Activated CD8-positive, alpha-beta memory T cell treated with anti-CD3 and anti-CD28 coated beads, Interleukin-2, amount 50 U/mL, for 48 hours (primary cell): Measurements from ENCODE around the gene MCIDAS.

Experiments used
- DNase-seq: peaks from one replicate; pipeline ENCODE4 v3.0.0-alpha.2; 2020

MCIDAS gene

GRCh38 chr5:55222092-55222984, 4.8 kb downstream of the MCIDAS start:
- DNase-seq = no peak

GRCh38 chr5:55220433-55221185, 6.5 kb downstream of the MCIDAS start:
- DNase-seq = peak; percentile 57

DNA sequence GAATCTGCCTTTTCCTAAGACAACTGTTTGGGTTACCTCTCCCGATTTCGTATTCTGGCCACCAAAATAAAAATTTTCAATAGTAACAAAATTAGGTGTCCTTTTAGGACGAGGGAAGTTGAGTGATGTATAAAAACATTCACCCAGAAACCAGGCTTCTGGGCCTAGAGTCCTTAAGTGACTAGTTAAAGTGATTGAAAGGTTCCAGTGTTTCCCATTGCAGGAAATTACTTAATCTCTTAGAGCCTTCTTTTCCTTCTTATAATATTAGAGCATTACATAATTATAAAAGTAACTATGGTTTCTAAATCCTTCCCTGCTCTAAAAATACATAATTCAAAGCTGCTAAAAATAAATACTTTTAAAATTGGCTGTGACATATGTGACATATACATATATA, 7.3 kb downstream of the MCIDAS start:
- DNase-seq = no peak

DNA sequence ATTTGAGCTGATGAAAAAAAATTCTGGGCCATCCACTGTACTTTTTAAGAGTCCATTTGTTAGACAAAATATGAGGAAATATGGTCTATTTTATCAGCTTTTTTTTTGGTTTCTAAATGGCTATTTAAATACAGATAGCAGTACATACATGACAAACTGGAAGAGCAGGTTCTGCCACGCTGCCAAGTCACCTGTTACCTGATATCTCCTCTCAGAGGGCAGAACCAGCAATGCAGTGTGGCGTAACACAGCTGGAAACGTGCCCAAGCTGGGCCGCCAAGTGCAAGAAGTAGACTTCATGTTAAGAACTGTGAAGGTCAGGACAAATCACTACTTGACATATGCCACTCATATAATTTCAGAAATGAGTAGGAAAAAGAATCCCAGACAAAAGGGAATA, 8.1 kb downstream of the MCIDAS start:
- no peak for DNase-seq

DNA sequence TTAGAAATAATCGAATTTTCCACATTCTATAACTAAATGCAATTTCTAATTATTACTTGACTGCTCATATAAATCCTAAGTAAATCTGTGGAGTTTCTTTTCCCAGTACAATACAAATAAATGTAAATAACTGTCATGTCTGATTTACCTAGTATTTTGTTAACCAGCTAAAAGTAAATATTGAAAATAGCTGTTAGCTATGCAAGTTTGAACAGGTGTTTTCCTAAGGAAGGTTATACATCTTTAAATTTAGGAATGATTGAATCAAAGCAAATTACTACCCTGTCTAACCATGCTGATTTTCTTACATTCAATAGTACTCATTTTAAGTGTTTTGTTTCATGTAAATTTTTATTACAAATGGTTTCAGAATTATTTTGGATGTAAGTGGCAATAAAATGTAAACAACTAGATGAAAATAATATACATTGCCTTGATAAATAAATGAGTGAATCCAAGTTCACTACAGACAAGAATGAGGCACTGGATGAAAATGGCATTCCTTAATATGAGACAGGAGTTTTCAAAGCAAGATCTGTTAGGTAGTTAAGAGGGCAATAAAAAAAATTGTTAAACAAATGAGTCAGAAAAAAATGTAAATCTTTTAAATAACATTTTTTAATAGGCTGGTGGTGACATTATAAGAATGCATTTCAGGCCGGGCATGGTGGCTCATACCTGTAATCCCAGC, 15.8 kb downstream of the MCIDAS start:
- DNase-seq = no peak

GRCh38 chr5:55205001-55205400, 22.1 kb downstream of the MCIDAS start:
- no peak for DNase-seq

DNA sequence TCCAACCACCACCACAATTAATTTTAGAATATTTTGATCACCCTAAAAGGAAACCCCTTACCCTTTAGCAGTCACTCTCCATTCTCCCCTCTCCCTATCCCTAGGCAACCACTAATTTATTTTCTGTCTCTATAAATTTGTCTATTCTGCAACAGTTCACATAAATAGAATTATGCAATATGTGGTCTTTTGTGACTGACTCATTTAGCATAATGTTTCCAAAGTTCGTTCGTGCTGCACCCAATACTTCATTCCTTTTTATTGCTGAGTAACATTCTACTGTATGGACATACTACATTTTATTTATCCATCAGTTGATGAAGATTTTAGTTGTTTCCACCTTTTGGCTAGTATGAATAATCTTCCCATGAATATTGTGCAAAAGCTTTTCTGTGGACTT, 36.0 kb downstream of the MCIDAS start:
- no peak for DNase-seq

GRCh38 chr5:55188656-55189540, 38.2 kb downstream of the MCIDAS start:
- no peak for DNase-seq

GRCh38 chr5:55187370-55187769, 39.7 kb downstream of the MCIDAS start:
- no peak for DNase-seq

- DNase-seq = no peak
Observed at GRCh38 chr5:55180016-55180415, 47.1 kb downstream of the MCIDAS start.

DNA sequence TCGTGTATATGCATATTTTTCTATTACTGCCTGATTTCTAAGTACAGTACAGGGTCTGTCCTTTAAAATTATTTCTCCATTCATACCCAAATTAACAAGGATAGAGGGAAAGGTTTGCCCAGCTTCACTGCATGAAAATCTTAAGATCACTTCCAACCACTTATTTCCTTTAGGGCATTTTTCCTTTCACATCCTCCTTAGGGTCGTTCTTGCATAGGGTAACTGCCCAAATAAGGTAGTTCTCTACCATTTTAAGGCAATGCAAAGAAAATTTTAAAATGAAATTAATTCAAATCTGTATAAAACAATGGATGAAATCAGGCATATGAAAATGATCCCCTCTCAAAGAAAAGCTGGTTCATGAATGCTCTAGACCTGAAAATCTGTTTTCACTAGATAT, 50.0 kb downstream of the MCIDAS start:
- no peak for DNase-seq

DNA sequence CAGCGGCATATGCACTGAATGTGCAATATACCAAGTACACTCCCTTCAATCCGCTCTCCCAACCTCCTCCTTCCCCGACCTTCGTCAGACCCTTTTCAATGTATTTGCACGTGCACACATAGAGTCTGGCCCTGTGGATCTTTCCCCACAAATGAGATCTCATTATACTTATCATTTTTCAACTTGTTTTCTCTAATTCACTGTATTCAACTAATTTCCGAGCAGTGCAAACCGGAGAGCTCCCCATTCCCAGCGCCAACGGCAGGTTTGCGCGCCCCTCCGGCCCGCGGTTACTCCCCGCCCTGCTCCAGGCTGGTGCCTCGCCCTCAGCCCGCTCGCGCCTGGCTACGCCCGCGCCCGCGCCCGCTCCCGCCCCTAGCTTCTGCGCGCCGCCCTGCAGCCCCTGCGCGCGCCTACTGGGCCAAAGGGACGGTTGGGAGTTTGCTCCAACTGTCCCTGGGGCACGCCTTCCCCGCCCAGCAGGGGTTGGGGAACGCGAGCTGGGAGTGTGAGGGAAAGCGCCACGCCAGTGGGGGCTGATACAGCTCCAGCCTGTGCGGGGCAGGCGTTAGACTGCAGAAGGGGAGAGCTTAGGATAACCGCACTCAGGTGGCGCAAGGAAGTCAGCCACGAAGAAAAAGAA, 50.8 kb downstream of the MCIDAS start:
- peak; percentile 67 for DNase-seq

- DNase-seq = no peak
Observed at GRCh38 chr5:55175781-55176175, 51.3 kb downstream of the MCIDAS start.

GRCh38 chr5:55173687-55174230, 53.4 kb downstream of the MCIDAS start:
- no peak for DNase-seq

DNA sequence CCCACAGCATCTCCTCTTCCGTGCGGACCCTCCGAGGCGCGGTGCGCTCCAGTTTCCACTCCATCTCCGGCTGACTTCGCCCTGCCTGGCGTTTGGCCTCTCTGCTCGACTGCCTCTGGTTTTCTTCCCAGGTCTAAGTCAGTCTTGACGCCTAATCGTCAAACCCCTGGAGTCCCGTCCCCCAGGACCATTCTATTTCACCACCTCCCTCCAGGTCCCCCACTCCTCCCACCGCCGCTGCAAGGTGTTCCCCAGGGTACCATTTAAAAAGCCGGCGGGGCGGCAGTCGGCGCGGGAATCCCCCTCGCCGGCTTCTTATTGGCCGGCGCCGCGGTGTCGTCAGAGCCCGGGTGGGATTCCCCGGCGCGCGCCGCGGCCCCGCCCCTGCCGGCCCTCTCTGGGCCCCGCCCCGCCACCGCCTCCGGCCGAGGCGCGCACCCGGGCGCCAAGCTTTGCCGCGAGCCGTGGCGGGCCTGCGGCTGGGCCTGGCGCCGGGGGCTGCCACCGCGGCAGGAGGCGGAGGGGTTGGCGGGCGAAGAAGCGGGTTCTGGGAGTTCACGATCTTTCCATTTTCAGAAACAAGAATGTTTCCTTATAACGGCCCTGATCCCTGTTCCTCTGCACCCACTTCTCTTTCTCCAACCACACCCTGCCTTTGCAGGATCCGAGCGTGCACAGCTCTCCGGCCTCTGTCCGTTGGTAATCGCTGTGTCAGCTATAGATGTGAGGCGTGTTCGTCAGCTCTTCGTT, 54.0 kb downstream of the MCIDAS start, which contains the start of gene CDC20B:
TSS of gene CDC20B (minus strand) at position 241 of the 750 bp plus-strand sequence. CDS start at position 64, 177 bp downstream.
- DNase-seq = peak; percentile 89

DNA sequence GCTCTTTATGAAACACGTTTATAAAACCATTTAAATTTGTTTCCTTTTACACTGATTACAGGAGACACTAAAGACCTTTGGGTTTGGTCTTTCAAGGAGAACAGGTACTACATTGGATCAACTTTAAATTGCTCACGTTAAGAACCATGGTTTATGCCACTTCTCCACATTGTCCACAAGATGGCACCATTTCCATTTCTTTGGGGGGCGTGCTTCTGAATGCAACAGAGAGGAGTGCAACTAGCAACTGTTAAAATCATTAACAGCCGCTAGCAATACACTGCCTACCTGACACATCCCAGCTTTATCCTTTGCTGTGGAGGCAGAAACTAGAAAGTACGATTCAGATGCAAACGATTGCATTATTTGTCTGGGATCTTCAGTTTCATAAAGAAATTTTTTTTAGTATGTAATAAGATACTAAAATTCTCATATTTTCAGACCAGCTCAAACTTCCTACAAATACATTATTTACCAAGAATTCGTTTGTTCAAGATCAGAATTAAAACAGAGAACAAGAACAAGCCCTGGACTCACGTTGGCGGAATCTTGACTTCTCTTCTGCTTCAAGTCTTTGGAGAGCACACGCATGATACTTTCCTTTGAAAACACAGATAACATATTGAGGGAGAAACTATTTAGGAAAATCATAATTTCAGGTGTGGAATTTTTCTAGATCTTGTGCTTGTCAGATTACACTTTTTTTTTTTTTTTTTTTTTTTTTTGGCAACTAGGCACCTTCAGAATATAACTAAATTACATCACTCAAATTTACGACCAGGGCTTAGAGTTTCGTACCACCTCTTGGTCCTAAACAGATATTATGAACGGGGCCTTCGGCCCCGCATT, 54.8 kb downstream of the MCIDAS start:
- DNase-seq = peak; percentile 63

GRCh38 chr5:55171471-55171870, 55.6 kb downstream of the MCIDAS start:
- DNase-seq = no peak
